ENCODE measurements around the gene GXYLT1.
"Not testable (repeated sequence)": the region's sequence is repeated elsewhere in the genome, so short reads cannot be mapped to it uniquely, and the experiment has no call there.

GXYLT1 gene

DNA sequence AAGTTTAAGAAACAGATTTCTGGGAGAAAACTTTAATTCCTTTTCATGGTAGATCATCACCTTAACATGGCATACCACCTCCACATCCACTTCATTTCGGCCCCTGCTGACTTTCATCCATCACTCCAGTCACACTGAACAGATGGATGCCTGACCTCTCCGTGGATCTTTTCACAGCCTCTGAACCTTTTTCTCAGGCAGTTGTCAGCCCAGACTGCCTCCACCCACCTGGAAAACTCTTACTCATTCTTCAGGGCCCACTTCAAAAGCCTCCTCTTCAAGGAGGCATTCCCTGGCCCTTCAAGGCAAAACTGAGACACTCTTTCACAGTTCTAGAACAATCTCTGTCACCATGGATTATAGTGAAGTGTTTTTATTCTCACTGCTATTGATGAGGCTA lies 52.9 kb downstream of the GXYLT1 start:
- no peak for ATAC-seq

DNA sequence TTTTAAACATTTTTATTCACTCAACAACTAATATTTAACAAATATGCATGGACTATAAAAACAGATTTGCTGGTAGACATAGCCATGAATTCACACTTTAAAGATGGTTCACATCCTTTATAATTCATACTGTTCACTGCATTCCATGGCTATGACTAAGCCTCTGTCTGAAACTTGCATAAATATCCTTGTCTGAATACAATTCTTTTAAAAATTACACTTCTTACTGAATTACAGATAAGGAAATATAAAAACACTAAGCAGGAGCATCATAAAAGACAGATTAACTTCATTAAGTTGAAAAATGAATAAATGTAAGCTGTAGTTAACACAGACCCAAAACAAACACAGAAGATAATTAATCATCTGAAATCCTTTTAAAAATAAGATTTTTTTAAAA lies 53.8 kb downstream of the GXYLT1 start:
- ATAC-seq, result no peak

DNA sequence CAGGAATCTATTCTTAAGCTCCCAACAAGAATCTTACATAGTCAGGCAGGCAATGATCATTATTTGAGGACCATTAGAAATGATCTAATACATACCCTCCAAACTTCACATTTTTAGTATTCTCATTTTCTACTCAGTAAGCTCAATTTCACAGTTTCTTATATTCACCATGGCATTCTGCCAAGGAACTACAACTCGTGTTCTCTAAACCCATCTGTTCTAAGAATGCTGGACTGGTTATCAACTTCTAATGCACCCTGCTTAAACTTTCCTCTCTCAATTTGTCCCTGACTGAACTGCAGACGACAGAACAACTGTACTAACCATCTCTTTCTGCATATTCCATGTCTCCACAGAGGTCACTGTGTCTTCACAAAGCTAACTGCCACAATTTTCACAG lies 58.6 kb downstream of the GXYLT1 start:
- no peak for ATAC-seq

GRCh38 chr12:42085594-42085993 lies 59.1 kb downstream of the GXYLT1 start:
- ATAC-seq, result no peak

- ATAC-seq, result no peak
Observed at GRCh38 chr12:42084522-42084921, 60.2 kb downstream of the GXYLT1 start.

- ATAC-seq, result no peak
Observed at GRCh38 chr12:42076976-42077375, 67.7 kb downstream of the GXYLT1 start.

- ATAC-seq, result no peak
Observed at GRCh38 chr12:42070036-42070435, 74.6 kb downstream of the GXYLT1 start.

DNA sequence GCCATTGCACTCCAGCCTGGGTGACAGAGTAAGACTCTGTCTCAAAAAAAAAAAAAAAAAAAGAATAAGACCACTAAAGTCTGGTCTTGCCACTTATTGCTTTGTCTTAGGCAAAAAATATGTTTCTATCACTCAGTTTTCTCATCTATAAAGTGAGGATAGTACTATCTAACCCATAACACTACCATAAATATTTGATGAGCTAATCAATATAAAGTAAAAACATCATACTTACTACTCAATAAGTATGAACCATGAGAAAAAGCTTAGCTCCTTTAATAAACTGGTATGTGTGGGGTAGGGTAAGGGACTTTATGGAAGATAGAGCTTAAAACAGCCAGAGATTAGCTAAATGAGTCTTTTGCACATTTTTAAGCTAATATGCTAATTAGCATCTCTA lies 85.5 kb downstream of the GXYLT1 start:
- no peak for ATAC-seq

DNA sequence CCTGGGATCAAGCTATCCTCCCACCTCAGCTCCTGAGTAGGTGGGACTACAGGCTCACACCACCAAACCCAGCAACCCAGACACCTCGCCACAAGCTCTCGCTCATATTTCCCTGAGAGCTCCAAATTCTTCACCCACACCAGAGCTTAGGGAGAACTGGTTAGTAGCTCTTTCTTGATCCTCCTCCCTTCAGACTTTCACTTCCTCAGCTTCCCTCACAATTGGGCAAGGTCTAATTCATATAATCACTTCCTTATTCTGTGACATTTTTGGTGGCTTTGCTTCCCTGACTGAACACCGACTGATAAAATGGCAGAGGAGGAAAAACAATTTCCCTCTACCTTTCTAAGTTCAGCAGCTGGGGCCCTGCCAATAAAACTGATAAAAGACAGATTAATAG lies 88.5 kb downstream of the GXYLT1 start:
- ATAC-seq, result no peak

GRCh38 chr12:42053456-42053855 lies 91.2 kb downstream of the GXYLT1 start:
- ATAC-seq, result no peak

GRCh38 chr12:42048980-42049379 lies 95.7 kb downstream of the GXYLT1 start:
- not testable (repeated sequence) for ATAC-seq

- ATAC-seq, result no peak
Observed at GRCh38 chr12:42039577-42039976, 105.1 kb downstream of the GXYLT1 start.

GRCh38 chr12:42039176-42039575 lies 105.5 kb downstream of the GXYLT1 start:
- ATAC-seq, result no peak

DNA sequence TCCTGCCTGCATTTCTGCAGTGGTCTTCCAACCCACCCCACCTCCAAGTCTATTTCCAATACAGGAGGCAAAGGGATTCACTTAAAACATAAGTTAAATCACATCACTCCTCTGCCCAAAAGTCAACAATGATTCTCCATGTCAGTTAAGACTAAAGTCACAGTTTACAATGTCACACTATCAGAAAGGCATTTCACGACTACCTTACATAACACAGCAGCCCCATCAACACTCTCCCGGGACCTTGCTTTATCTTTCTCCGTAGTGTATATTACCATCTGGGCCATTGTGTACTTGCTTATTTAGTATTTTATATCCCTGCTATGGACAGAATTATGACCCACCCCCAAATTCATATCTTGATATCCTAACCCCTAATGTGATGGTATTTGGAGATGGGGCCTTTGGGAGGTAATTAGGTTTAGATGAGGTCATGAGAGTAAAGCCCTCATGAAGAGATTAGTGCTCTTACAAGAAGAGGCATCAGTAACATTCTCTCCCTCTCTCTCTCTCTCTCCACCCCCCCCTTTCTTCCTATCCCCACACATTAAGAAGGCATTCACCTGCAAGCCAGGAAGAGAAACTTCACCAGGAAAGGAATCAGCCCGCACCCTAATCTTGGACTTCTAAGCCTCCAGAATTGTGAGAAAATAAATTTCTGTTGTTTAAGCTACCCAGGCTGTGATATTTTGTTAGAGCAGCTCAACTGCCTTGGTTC lies 112.7 kb downstream of the GXYLT1 start:
- ATAC-seq, result no peak
